ENCODE data around the gene C6orf163.

C6orf163 gene

DNA sequence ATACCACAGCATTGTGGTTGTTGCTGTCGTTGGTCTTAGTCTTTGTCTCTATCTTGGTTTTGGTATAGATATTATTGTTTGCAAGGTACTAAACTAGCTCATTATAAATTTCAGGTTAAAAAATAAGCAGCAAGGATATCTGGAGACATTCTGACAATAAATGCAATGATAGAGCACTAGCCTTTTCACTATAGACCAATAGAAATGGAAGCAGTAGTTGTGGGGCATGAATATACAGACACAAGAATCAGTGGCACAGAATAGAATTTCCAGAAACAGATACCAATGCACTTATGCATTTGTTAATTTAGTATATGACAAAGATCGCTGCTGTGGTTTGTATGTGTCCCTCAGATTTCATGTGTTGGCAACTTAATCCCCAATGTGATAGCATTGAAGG lies 32.0 kb downstream of the C6orf163 start:
- Mint-ChIP-seq H3K36me3 (ENCODE audit: low read depth) (peaks cover 2% of the 10 kb centered on the region), H3K27ac (no peak overlapping the region), H3K4me1 (ENCODE audit: low read depth) (no peaks in the 10 kb centered on the region)

DNA sequence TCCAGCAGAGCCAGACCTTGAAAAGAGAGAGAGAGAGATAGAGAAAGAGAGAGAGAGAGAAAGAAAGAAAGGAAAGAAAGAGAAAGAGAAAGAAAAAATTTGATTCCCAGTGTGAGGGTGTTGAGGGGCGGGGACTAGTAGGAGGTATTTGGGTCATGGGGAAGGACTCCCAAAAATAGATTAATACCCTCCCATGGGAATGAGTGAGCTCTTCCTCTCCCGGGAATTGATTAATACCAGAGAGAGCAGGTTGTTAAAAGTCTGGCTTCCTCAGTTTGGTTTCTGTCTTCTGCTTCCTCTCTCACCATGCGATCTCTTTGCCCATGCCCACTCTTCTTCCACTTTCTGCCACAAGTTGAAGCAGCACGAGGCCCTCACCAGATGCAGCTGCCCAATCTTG lies 34.3 kb downstream of the C6orf163 start:
- Mint-ChIP-seq H3K27me3 (no peaks in the 10 kb centered on the region), H3K36me3 (ENCODE audit: low read depth) (peaks cover 2% of the 10 kb centered on the region), H3K9me3 (no peaks in the 10 kb centered on the region), H3K27ac (no peak overlapping the region), H3K4me1 (ENCODE audit: low read depth) (no peaks in the 10 kb centered on the region), H3K4me3 (no peak overlapping the region)
- DNase-seq: no peak

More for the DNA sequence above, 32.0 kb downstream of the C6orf163 start:
- DNase-seq: no peak
- Mint-ChIP-seq H3K4me3 (no peak overlapping the region), H3K9me3 (no peaks in the 10 kb centered on the region), H3K27me3 (no peaks in the 10 kb centered on the region)

DNA sequence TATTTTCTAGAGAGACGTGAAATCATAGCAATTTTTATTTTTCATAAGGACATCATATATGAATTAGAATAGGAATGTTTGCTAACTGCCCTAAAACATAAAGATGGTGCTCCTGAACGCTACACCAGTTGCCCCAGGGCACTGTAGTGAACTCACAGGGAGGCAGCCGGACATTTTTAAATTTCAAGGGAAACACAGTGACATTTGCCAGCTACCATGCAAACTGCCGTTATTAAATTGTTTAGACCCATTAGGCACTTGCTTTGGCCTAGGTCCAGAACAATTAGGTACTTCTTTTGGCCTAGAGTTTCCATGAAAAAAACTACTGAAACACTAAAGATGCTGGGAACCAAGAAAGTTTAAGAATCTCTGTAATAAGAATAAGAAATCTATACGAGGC lies 38.2 kb downstream of the C6orf163 start:
- H3K36me3 Mint-ChIP-seq (ENCODE audit: low read depth): no peaks in the 10 kb centered on the region
- no peaks in the 10 kb centered on the region for H3K27me3 Mint-ChIP-seq
- H3K4me1 Mint-ChIP-seq (ENCODE audit: low read depth): no peaks in the 10 kb centered on the region
- DNase-seq: no peak
- H3K27ac Mint-ChIP-seq: no peak overlapping the region
- H3K9me3 Mint-ChIP-seq: no peaks in the 10 kb centered on the region
- H3K4me3 Mint-ChIP-seq: no peak overlapping the region

DNA sequence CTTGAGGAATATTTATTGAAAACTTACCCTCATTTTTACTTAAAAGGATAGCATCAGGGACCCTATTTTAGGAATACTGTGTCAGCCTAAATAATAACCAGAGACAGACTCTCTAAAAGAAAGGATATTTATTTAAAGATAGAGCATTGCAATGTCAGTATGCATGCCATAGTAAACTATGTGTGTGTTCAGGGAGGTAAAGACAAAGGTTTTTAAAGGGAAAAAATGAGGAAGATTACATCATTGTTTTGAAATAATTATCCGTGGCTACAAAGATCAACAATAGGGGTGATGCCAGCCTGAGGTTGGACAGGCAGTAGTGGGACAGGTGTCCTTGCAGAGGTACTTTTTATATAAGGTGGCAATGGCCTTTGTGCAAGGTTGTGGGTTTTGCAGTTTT lies 39.4 kb downstream of the C6orf163 start:
- DNase-seq: no peak
- Mint-ChIP-seq H3K4me1 (ENCODE audit: low read depth) (no peaks in the 10 kb centered on the region), H3K27ac (no peak overlapping the region), H3K9me3 (no peaks in the 10 kb centered on the region), H3K36me3 (ENCODE audit: low read depth) (no peaks in the 10 kb centered on the region), H3K4me3 (no peak overlapping the region), H3K27me3 (no peaks in the 10 kb centered on the region)

DNA sequence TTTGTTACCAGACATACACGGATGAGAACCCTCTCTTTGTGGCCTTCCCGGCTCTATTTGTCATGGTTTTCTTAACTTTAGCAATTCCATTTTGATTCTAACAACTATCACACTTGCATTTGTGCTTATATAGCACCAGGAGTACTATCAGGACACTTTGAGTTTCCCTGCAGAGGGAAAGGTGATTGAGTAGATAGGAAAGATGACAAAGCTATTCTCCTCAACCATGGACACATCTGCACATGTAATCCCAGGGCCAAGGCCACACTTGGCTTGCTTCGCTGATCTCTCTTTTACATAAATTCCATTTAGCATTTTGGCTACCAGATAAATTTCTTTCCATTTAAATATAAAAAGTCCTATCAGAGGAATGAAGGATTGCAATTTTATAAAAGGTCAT lies 39.8 kb downstream of the C6orf163 start:
- Mint-ChIP-seq H3K36me3 (ENCODE audit: low read depth) (no peaks in the 10 kb centered on the region), H3K4me3 (no peak overlapping the region), H3K27me3 (no peaks in the 10 kb centered on the region), H3K9me3 (no peaks in the 10 kb centered on the region), H3K27ac (no peak overlapping the region), H3K4me1 (ENCODE audit: low read depth) (no peaks in the 10 kb centered on the region)
- DNase-seq: no peak

DNA sequence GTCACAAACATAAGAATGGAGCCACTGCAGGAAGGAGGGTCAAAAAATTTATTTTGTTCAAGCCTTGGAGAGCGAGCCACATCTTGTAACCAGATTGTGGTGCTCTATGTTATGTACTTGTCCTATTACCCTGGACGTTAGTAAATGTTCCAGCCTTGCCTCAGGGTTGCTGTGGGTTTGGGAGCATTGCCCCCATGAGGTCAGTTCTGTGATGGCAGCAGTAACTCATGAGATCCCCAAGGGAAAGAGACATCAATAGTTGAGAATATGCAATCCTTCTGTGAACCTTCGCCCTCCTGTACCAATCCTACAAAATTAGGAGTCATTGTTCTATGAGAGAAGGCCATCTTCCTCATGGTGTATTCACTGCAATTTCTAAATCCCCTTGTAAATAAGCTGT lies 46.7 kb downstream of the C6orf163 start:
- H3K27ac Mint-ChIP-seq: no peak overlapping the region
- no peaks in the 10 kb centered on the region for H3K36me3 Mint-ChIP-seq (ENCODE audit: low read depth)
- no peaks in the 10 kb centered on the region for H3K9me3 Mint-ChIP-seq
- no peaks in the 10 kb centered on the region for H3K4me1 Mint-ChIP-seq (ENCODE audit: low read depth)
- no peaks in the 10 kb centered on the region for H3K27me3 Mint-ChIP-seq
- H3K4me3 Mint-ChIP-seq: no peak overlapping the region
- no peak for DNase-seq

DNA sequence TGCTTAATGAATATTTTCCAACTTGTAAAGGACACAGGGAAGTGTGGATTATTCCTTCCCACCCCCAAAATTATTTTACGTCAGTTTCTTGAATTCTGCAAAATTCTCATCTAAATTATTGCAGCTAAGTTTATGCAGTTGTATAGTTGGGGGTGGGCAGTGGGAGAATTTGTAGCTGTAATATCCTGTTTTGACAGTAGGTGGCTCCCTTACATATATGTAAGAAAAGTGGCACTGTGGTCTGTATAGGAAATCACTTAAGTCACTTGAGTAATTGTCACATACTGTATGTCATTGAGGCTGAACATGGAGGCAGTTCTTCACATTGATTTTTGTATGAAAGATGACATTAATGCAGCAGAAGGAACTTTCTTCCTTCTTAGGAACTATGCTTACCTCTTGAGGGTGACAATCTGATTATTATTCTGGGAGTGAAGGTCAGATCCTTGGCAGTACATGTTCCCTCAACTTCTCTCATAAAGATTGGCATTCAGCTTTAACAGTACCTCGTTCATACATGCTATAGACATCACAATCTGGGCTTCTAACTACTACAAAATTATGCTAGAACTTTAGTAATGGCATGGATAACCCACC lies 48.5 kb downstream of the C6orf163 start:
- Mint-ChIP-seq H3K27ac (no peak overlapping the region), H3K4me3 (no peak overlapping the region), H3K4me1 (ENCODE audit: low read depth) (no peaks in the 10 kb centered on the region), H3K27me3 (no peaks in the 10 kb centered on the region), H3K36me3 (ENCODE audit: low read depth) (no peaks in the 10 kb centered on the region), H3K9me3 (no peaks in the 10 kb centered on the region)
- no peak for DNase-seq

DNA sequence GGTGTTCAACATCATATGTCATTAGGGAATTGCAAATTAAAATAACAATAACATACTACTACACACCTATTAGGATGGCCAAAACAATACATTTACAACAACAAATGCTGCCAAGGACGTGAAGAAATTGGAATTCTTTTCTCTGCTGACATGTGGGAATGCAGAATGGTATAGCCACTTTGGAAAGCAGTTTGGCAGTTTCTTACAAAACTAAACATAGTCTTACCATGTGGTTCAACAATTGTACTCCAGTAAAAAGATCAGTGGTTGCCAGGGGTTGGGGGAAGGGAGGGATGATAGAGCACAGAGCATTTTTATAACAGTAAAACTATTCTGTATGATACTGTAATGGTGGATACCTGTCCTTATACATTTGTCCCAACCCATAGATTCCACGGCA lies 50.8 kb downstream of the C6orf163 start:
- H3K4me1 Mint-ChIP-seq (ENCODE audit: low read depth): no peaks in the 10 kb centered on the region
- H3K27ac Mint-ChIP-seq: no peak overlapping the region
- H3K27me3 Mint-ChIP-seq: no peaks in the 10 kb centered on the region
- no peak overlapping the region for H3K4me3 Mint-ChIP-seq
- DNase-seq: no peak
- H3K9me3 Mint-ChIP-seq: no peaks in the 10 kb centered on the region
- H3K36me3 Mint-ChIP-seq (ENCODE audit: low read depth): no peaks in the 10 kb centered on the region

DNA sequence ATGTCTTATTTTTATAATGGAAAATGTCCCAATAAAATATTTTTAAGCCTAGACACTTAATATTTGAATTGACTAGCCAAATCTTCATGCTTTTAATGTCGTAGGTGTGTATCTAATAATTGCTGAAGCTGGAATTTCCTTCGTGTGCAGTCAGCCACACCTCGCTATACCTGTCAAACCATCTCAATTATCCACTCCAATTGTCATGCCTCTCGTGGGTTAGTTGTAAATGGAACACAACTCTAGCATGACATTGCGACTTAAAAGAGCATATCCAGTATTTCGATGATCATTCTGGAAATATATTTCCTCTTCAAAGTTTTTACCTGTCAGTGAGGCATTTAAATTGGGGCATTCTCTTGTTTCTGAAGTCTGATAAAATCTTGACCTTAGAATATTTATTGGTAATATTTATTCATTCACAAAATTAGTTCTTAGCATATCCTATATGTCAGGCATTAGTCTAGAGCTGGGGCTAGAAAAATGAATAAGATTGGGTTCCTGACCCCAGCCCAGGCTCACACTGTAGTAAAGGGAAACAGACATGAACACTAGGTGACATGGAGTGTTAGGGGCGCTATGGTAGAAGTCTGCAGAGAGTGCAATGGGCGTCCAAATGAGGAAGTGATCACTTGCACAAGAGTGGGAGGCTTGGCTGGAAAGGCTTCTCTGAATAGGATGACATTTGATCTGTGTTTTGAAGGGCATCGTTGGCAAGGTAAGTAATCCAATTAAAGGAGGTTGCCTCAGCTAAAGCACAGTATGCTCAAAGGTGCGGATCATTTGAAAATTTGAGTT lies 52.2 kb downstream of the C6orf163 start:
- Mint-ChIP-seq H3K9me3 (no peaks in the 10 kb centered on the region), H3K27ac (no peak overlapping the region), H3K4me3 (no peak overlapping the region), H3K4me1 (ENCODE audit: low read depth) (no peaks in the 10 kb centered on the region), H3K27me3 (no peaks in the 10 kb centered on the region), H3K36me3 (ENCODE audit: low read depth) (no peaks in the 10 kb centered on the region)
- DNase-seq: no peak

DNA sequence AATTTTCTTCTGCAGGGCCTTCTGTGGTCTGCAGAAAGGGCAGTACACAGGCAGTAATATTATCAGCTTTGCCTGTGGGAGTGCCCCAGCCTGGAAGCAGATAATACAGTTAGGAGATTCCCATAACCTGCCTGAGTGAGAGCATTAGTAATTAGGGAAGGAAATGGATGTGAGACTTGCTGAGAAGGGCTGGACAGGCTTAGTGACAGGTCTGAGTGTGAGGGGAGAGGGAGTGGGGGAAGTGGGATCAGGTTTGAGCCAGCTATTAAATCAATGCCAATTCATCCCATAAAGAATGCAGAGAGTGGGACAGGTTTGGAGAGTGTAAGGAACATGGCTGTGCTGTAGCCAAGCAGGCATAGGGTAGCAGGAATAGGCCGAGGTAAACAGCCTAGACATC lies 53.0 kb downstream of the C6orf163 start:
- Mint-ChIP-seq H3K27ac (no peak overlapping the region), H3K36me3 (ENCODE audit: low read depth) (no peaks in the 10 kb centered on the region), H3K4me1 (ENCODE audit: low read depth) (no peaks in the 10 kb centered on the region), H3K9me3 (no peaks in the 10 kb centered on the region), H3K27me3 (no peaks in the 10 kb centered on the region), H3K4me3 (no peak overlapping the region)
- DNase-seq: no peak

DNA sequence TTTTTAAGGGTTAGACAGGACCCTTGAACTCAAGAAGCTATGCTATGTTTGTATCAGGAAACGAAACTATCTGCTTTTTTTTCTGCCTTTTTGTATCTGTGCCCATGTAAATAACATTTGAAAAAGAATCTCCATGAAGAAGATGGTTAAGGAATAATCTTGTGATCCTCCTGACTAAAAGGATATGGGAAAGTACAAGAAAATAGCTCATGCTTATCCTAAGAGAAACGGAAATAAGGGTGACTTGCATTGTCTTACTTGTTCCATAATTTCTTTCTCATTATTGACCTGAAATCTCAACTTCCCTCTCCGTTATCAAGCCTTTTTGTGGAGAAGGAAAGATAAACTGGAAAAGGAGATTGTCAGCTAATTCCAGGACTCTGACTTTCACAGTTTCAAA lies 57.2 kb downstream of the C6orf163 start:
- Mint-ChIP-seq H3K4me1 (ENCODE audit: low read depth) (no peaks in the 10 kb centered on the region), H3K27ac (no peak overlapping the region), H3K4me3 (no peak overlapping the region), H3K27me3 (peaks cover 13% of the 10 kb centered on the region), H3K9me3 (no peaks in the 10 kb centered on the region), H3K36me3 (ENCODE audit: low read depth) (no peaks in the 10 kb centered on the region)
- no peak for DNase-seq

DNA sequence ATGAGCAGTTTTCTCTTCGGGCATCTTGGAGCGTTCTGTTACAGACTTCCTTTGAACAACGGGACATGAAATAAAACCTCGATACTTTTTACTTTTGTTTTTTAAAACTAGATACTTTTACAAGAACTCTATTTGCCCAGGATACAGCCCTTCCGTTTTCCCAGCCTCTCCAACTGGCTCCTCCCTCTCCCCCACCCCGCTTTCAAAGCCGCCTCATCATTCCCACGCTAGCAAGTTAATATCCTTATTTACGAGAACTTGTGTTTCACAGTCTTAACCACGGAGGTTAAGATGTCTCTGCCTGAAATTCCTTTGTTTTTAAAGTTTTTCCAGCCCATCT lies 62.9 kb downstream of the C6orf163 start:
- H3K27me3 Mint-ChIP-seq: peaks cover 17% of the 10 kb centered on the region
- peaks cover 6% of the 10 kb centered on the region for H3K4me1 Mint-ChIP-seq (ENCODE audit: low read depth)
- H3K36me3 Mint-ChIP-seq (ENCODE audit: low read depth): no peaks in the 10 kb centered on the region
- peak overlapping the region; percentile 84 for H3K4me3 Mint-ChIP-seq
- no peaks in the 10 kb centered on the region for H3K9me3 Mint-ChIP-seq
- no peak overlapping the region for H3K27ac Mint-ChIP-seq
- no peak for DNase-seq

DNA sequence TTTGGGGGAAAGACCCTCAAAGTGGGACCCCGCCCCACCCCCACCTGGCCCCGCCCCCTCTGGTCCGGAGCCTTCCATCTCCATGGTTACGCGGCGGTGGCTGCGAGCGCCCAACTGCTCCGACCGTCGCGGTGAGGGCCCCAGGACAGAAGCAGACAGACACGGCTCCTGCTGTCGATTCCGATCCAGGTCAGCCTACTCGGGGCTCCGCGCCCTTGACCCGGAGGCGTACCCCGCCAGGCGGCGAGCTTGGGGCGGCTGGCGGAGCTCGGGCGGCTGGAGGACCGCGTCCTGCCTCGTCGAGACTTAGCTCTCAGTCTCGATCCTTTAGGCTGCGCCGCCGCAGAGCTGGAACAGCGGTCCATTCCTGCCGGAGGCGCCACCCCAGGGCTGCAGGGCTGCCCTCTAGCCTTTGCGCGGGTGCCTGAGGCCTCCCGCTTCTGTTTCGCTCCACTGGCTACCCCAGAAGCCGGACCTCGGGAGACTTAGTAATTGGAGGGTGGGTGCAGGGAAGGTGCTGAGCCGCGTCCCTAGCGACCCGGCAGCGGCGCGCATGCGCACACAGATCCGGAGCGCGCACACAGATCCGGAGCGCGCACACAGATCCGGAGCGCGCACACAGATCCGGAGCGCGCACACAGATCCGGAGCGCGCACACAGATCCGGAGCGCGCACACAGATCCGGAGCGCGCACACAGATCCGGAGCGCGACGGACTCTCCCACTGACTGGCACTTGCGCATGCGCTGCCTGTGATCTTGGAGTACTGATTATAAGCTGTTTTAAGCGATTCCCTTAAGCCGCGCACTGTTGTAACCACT lies 63.5 kb downstream of the C6orf163 start, which contains the start of gene CFAP206:
Gene CFAP206 (plus strand): TSS at position 72 of the 820 bp plus-strand sequence. CDS start 1,868 bp downstream, outside the sequence.
- peaks cover 21% of the 10 kb centered on the region for H3K27me3 Mint-ChIP-seq
- H3K27ac Mint-ChIP-seq: peak within 1 kb of the TSS; percentile 86
- no peaks in the 10 kb centered on the region for H3K9me3 Mint-ChIP-seq
- peak; percentile 89 for DNase-seq
- H3K4me3 Mint-ChIP-seq: peak within 1 kb of the TSS; percentile 84
- H3K36me3 Mint-ChIP-seq (ENCODE audit: low read depth): no peaks in the 10 kb centered on the region
- H3K4me1 Mint-ChIP-seq (ENCODE audit: low read depth): peaks cover 6% of the 10 kb centered on the region

DNA sequence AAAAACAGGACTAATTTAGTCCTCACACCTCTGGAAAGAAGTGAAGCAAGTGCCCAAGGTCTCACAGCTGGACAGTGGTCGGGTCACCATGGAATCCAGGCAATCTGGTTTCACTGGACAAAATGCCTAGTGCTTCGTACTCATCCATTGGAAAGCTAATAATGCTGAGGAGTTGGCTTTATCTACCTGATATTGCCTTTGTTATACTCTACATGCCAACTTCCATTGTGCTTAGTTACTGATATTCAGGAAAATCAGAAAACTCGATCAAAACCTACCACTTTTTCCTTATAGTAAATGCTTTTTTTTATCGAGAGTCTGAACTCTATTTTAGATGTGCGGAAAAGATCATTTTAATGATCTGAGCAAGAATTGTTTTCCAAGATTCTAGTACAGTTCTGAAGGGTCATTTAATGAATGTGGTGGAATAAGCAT lies 64.1 kb downstream of the C6orf163 start:
- Mint-ChIP-seq H3K27ac (peak overlapping the region; percentile 86), H3K36me3 (ENCODE audit: low read depth) (no peaks in the 10 kb centered on the region), H3K4me3 (peak overlapping the region; percentile 84), H3K4me1 (ENCODE audit: low read depth) (peaks cover 6% of the 10 kb centered on the region), H3K27me3 (peaks cover 23% of the 10 kb centered on the region), H3K9me3 (no peaks in the 10 kb centered on the region)
- DNase-seq: no peak
